HG02870 (cell line): ENCODE data around the gene PGR.
"Not testable (repeated sequence)": the region's sequence is repeated elsewhere in the genome, so short reads cannot be mapped to it uniquely, and the experiment has no call there.

Source experiments
- ATAC-seq: cut with Tn5 transposase; IDR thresholded peaks from one replicate; pipeline ENCODE4 v1.9.1; 2021; ENCODE audit warnings: mild to moderate bottlenecking, moderate library complexity; ENCODE audit not compliant: unreplicated experiment

The PGR gene

GRCh38 chr11:101013702-101014101, 115.9 kb downstream of the PGR start:
- ATAC-seq, result not testable (repeated sequence)

GRCh38 chr11:101011881-101012280, 117.7 kb downstream of the PGR start:
- no peak for ATAC-seq

- ATAC-seq, result no peak
Measured at GRCh38 chr11:101010899-101011298, 118.7 kb downstream of the PGR start.

GRCh38 chr11:101009690-101010055, 119.9 kb downstream of the PGR start:
- no peak for ATAC-seq

GRCh38 chr11:101008961-101009689, 120.5 kb downstream of the PGR start:
- no peak for ATAC-seq

- no peak for ATAC-seq
Measured at GRCh38 chr11:101003468-101003867, 126.1 kb downstream of the PGR start.

- no peak for ATAC-seq
Measured at GRCh38 chr11:100999756-101000155, 129.9 kb downstream of the PGR start.

- ATAC-seq, result no peak
Measured at GRCh38 chr11:100994966-100995365, 134.6 kb downstream of the PGR start.

GRCh38 chr11:100991541-100991940, 138.1 kb downstream of the PGR start:
- ATAC-seq, result no peak

- ATAC-seq, result no peak
Measured at GRCh38 chr11:100990931-100991330, 138.7 kb downstream of the PGR start.

- ATAC-seq, result peak; percentile 94
Measured at GRCh38 chr11:100984668-100985067, 144.9 kb downstream of the PGR start.

GRCh38 chr11:100981196-100981824, 148.3 kb downstream of the PGR start:
- no peak for ATAC-seq

- no peak for ATAC-seq
Measured at GRCh38 chr11:100980156-100980555, 149.5 kb downstream of the PGR start.
